ENCODE measurements around the gene SEMA3C.

SEMA3C gene

DNA sequence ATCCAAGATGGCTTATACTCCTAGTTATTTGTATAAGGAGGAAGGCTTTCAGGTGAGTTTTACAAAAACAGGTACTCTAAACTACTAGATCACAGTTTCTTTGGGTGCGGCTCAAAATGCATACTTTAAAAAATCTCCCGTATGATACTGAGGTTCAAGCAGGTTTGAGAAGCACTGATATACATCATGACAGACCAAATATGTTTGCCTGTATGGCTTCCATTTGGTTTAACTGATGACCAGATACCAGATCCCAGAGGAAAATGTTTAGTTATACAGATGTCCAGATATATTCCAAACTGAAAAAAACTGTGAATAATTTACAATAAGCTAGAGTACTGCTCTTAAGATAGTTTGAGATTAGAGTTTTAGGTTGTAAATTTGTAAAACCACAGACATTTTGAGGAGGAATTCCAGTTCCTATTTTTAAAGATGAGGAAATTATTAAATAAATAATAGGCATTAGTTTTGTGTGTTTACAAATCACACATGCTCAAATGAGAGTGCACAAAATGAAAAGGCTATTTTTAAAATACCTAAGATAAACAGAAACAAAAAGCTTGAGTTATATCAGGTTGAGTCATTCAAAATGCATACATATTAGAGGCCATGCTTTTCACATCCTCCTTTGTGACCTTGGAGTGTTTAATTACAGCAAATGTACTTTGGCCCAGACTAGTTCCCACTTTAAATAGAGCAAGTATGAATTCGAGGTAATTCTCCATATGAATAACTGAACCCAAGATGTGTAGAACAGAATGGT lies 60.5 kb downstream of the SEMA3C start:
- DNase-seq (ENCODE audit: low read depth in 3 of 3, low spot score in 1 of 3): no peak

DNA sequence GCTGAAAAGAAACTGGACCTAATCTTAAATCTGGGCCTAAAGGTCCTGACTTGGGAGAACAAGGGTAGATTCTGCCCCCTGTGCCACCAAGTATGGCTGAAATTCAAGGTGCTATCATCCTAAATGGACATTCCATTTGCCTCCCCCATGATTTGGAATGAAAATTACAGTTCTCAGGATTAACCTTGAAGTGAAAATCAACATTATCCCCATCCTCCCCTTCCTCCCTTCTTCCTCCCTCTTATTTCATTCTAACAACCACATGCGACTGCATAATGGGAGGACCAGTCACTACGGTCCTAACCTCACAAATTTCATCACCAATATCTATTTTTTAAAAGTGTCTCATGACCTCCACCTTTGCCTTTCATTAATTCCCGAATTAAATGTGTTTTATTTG lies 62.1 kb downstream of the SEMA3C start:
- no peak for DNase-seq (ENCODE audit: low read depth in 3 of 3, low spot score in 1 of 3)

GRCh38 chr7:80851896-80852476 lies 66.9 kb downstream of the SEMA3C start:
- DNase-seq (ENCODE audit: low read depth in 3 of 3, low spot score in 1 of 3): no peak

DNA sequence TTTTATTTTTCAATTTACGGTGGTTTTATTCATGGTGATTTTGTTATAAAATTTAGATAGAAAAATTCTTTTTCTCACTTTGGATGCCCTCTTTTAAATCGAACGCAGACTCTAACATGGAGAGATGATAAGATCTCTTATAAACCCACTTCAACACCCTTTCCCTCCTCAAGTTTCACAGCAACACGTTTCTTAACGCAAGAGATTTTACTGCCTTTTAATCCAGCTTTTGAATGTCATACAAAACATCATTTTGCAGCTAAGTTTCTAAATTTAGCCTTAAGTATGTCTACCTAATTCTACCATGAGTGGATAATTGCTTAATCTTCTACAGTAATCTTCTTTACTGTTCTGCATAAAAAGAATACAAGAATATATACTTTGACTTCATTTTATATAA lies 70.0 kb downstream of the SEMA3C start:
- DNase-seq (ENCODE audit: low read depth in 3 of 3, low spot score in 1 of 3): no peak

- DNase-seq (ENCODE audit: low read depth in 3 of 3, low spot score in 1 of 3): no peak
These were observed 71.0 kb downstream of the SEMA3C start for GRCh38 chr7:80847895-80848294.

DNA sequence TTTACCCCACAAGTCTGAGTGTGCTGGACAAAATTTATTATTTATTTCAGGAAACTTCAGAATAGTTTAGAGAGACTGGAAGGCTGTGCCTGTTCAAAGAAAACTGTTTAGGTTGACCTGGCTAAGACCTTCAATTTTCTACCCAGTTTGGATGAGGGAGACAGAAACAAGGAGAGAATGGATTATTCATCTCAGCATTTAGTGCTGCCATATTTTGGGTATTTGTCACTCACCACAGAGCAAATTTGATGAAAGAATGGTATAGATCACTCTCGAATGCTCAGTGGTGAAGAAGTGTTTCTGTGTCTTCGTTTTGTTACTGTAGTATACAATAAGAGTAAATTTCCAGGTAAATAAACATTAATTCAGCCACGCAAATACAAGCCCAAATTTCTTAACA lies 71.8 kb downstream of the SEMA3C start:
- no peak for DNase-seq (ENCODE audit: low read depth in 3 of 3, low spot score in 1 of 3)

DNA sequence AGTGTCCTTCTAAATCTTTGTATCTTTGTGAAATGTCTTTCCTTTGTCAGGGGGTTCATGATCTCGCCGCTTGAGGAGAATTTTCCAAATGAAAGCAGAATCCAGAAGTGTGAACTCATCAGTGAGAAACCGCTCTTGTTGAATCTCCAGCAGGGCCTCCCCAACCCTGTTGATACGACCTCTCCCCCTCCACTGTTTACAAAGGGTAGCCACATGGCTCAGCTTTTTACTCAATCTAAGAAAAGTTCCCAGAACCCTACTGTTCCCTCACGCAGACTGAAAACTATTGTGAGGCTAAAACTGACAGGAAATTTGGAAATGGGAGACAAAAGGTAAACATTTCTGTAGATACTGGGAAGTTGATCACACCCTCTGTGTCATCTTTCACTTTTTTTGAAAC lies 73.9 kb downstream of the SEMA3C start:
- DNase-seq (ENCODE audit: low read depth in 3 of 3, low spot score in 1 of 3): no peak

DNA sequence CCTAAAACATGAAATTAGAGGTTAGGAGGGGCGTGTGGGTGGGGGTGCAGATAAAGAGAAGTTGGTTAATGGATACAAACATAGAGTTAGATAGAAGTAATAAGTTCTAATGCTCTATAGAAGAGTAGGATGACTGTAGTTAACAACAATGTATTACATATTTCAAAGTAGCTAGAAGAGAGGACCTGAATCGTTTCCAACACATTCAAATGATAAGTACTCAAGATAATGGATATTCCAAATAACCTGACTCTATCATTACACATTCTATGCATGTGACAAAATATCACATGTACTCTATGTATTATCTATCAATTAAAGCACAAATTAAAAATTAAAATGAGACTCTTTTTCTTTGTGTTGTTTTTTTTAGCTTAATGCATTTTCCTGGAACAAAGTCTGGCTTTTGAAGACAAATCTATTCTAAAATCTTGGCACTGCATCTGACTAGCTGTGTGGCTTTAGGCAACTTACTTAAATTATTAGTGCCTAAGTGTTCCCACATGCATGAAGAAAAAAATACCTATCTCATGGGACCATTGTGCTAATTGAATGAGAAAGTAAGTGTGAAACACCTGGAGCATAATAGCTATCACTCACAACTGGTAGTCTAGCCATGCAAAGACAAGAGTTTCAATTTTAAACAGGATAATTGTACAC lies 75.7 kb downstream of the SEMA3C start:
- DNase-seq (ENCODE audit: low read depth in 3 of 3, low spot score in 1 of 3): no peak

GRCh38 chr7:80842022-80842790 lies 76.6 kb downstream of the SEMA3C start:
- no peak for DNase-seq (ENCODE audit: low read depth in 3 of 3, low spot score in 1 of 3)

- no peak for DNase-seq (ENCODE audit: low read depth in 3 of 3, low spot score in 1 of 3)
These were observed 77.4 kb downstream of the SEMA3C start for GRCh38 chr7:80841423-80841955.

DNA sequence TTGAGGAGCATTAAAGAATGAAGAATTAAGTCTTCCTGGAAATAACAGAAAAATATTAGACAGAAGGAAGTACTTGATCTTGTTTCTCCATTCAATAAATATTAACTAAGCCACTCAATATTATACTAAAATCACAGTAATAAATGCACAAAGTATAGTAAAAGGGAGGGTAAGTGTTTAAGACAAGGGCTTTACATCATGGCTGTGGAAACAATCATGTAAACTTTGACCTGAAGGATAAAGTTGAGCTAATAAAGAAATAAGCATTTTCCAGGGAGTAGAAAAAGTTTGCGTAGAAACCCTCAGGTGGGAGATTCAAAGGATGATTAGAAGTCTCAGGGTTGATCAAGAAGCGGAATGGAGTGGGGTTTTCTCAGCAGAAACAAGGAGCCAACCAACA lies 78.2 kb downstream of the SEMA3C start:
- no peak for DNase-seq (ENCODE audit: low read depth in 3 of 3, low spot score in 1 of 3)

- no peak for DNase-seq (ENCODE audit: low read depth in 3 of 3, low spot score in 1 of 3)
These were observed 79.0 kb downstream of the SEMA3C start for GRCh38 chr7:80839855-80840254.

GRCh38 chr7:80838643-80839042 lies 80.2 kb downstream of the SEMA3C start:
- DNase-seq (ENCODE audit: low read depth in 3 of 3, low spot score in 1 of 3): no peak

DNA sequence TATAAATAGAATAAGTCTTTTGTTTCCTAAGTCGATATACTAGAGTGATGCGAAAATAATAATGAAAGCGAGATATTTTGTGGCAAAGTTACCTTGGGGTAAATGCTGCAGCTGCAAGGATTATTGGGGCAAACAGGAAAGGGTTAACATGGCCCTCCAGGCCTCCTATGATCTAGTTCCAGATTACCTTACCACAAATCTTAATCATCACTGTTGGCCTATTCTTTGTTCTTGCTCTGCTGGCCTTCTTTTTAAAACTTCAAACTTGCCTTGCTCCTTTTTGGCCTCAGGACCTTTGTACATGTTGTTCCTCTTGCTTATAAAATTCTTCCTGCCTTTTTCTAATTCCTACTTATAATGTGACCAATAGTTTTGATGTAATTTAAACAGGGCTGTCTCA lies 81.5 kb downstream of the SEMA3C start:
- no peak for DNase-seq (ENCODE audit: low read depth in 3 of 3, low spot score in 1 of 3)

DNA sequence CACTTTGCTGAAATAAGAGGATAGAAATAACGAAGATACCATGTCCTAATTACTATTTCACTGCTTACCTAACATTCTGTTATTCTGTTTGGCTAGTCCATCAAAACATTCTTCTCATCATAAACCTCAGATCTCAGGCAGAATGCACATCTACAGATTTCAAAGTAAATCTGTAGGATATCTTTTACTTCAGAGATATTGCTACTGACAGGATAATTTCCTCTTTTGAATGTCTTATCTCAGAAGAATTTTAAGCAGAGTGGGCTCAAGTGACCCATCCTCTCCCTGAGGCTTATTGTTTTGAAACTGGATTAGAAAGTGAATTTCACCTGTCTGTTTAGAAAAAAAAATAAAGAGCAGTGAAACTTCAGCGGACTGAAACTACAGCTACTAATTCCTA lies 83.6 kb downstream of the SEMA3C start:
- no peak for DNase-seq (ENCODE audit: low read depth in 3 of 3, low spot score in 1 of 3)

- no peak for DNase-seq (ENCODE audit: low read depth in 3 of 3, low spot score in 1 of 3)
These were observed 85.3 kb downstream of the SEMA3C start for GRCh38 chr7:80833289-80834268.

DNA sequence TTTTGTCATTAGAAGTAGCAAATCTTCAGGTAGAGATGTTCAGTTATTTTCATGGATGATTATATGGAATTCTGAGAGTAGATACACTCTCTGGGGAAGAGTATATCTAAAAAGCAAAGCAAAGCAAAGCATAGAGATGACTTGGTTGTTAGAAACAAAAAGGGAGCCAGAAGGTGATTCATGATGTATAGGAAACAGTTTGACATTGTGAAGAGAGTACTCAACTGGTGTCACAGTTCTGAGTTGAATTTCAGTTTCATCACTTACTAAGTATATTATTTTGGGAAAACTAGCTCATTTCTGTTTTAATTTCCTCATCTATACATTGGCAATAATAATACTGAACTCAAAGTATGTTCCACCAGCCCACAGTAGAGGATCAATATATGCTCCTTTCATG lies 86.8 kb downstream of the SEMA3C start:
- no peak for DNase-seq (ENCODE audit: low read depth in 3 of 3, low spot score in 1 of 3)

DNA sequence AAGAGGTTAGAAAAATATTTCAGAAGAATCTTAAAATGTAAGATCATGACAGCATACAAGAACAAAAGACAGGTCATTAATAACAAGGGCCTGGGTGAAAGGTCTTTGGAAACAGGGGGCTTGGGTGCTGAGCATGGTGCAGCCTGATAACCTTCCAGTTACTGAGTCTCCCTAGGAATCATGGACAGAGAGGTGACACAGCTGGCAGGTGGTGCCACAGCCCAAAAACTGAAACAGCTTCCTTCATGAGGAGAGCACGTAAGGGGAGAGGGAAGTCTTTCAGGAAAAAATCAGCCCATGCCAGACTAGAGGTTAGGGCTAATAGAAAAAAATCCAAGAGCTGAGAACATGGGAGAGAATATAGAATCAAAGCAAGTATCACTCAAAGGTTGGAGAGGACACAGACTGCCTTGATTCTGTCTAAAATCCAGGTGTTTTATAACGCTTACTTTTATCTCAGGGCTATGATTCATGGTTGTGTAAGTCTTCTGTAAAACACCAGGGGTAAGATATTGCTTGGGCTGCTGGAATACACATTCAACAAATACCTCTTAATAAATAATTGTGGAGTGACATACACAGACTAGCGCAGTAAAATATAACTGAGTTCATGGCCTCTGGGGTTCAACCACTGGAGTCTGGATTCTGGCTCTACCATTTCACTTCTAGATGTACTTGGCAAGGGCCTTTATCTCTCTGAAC lies 88.1 kb downstream of the SEMA3C start:
- DNase-seq (ENCODE audit: low read depth in 3 of 3, low spot score in 1 of 3): no peak

DNA sequence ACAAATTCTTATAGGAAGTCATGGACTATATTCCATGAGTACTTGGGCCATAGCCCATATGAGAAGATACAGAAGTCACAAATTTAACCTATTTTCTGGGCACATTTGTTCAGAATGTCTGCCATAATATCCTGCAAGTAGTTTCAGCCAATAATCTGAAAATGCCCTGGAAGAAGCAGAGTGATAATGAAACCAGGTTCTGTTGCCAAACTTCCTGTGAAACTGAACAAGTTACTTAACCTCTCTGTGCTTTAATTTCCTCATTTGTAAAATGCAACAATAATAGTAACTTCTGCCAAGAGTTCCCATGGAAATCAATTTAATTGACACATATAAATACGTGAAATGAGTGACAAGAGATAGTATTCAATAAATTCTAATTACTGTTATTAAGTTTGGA lies 88.8 kb downstream of the SEMA3C start:
- DNase-seq (ENCODE audit: low read depth in 3 of 3, low spot score in 1 of 3): no peak

- no peak for DNase-seq (ENCODE audit: low read depth in 3 of 3, low spot score in 1 of 3)
These were observed 89.3 kb downstream of the SEMA3C start for GRCh38 chr7:80829527-80829926.

Data from stimulated activated CD4-positive, alpha-beta T cell treated with anti-CD3 and anti-CD28 coated beads, TNF-alpha, amount 100 ng/mL, for 1 hour (primary cell).